Smooth muscle cell of the brain vasculature (primary cell): ENCODE results near the gene MPHOSPH9.
"Not testable (repeated sequence)": the region's sequence is repeated elsewhere in the genome, so short reads cannot be mapped to it uniquely, and the experiment has no call there.

ENCODE experiments used
- DNase-seq: peaks from one replicate; pipeline ENCODE4 v3.0.0-alpha.2; 2012; ENCODE audit warnings: low read depth, low spot score

Gene MPHOSPH9

GRCh38 chr12:123254853-123255446 lies 22.0 kb upstream of the MPHOSPH9 start:
- no peak for DNase-seq

DNA sequence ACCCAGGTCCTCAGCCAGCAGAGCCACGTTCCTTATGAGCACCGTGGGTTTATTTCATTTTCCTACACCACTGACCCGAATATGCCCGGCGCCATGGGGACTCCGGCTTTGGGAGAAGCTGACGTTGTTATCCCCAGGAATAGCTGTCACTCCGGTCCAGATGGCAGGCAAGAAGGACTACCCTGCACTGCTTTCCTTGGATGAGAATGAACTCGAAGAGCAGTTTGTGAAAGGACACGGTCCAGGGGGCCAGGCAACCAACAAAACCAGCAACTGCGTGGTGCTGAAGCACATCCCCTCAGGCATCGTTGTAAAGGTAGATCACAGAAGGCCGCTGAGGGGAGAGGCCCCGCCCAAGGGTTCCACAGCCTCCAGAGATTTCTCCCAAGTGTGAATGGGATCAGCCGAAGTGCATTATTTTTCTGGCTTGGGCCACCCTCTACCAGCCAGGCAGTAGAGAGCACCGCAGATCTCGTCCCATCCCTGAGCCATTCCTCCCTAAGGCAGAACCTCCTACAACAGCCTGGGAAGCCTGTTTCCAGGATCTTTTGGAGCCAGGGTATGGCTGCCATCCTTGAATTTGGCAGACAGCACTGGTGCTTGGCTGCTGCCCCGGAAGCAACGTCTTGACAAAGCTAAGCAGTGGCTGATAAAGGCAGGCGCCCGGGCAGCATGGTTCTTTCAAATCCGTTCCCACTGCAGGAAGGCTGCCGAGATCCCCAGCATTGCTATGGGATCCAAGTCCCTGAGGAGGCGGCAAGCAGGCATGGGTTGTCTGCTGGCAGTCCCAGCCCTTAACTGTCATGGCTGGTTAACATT lies 20.9 kb upstream of the MPHOSPH9 start:
- no peak for DNase-seq

- DNase-seq, result not testable (repeated sequence)
Observed at GRCh38 chr12:123252365-123252764, 19.4 kb upstream of the MPHOSPH9 start.

GRCh38 chr12:123251403-123252076 lies 18.6 kb upstream of the MPHOSPH9 start:
- DNase-seq, result no peak

- no peak for DNase-seq
Observed at GRCh38 chr12:123250471-123251383, 17.8 kb upstream of the MPHOSPH9 start.

GRCh38 chr12:123248996-123249741 lies 16.2 kb upstream of the MPHOSPH9 start:
- DNase-seq, result not testable (repeated sequence)

GRCh38 chr12:123248129-123248528 lies 15.2 kb upstream of the MPHOSPH9 start:
- not testable (repeated sequence) for DNase-seq

- no peak for DNase-seq
Observed at GRCh38 chr12:123245678-123246077, 12.7 kb upstream of the MPHOSPH9 start.

DNA sequence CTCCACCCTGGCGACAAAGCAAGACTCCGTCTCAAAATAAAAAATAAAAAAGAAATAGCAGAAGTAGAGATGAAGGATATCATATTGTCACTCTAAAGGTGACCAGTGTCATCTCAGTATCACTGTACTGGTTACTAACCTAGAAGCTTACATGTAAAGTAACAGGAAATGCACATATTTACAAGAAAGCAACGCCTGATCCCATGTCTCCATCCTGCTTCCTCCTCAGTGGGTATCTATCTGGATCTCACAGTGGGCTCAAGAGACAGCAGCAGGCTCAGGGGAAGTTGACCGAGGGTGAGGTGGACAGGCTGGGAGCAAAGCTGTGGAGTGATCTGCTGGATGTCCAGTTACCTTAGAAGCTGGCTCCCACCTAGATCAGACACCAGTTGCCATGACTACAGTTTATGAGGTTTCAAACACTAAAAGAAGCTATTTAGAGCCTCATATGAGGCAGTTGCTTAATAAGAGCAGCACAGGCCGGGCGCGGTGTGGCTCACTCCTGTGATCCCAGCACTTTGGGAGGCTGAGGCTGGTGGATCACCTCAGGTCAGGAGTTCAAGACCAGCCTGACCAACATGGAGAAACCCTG lies 10.8 kb upstream of the MPHOSPH9 start:
- DNase-seq, result no peak

- DNase-seq, result no peak
Observed at GRCh38 chr12:123242116-123242904, 9.4 kb upstream of the MPHOSPH9 start.

DNA sequence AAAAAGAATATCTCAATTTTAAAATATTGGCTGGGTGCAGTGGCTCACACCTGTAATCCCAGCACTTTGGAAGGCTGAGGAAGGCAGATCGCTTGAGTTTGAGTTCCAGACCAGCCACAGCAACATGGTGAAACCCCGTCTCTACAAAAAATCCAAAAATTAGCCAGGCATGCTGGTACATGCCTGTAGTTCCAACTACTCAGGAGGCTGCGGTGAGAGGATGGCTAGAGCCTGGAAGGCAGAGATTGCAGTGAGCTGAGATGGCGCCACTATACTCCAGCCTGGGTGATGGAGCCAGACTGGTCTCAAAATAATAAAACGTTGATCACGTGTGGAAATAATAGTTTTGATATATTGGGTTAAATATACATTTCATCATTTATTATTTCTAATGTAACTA lies 6.0 kb upstream of the MPHOSPH9 start:
- DNase-seq, result no peak

DNA sequence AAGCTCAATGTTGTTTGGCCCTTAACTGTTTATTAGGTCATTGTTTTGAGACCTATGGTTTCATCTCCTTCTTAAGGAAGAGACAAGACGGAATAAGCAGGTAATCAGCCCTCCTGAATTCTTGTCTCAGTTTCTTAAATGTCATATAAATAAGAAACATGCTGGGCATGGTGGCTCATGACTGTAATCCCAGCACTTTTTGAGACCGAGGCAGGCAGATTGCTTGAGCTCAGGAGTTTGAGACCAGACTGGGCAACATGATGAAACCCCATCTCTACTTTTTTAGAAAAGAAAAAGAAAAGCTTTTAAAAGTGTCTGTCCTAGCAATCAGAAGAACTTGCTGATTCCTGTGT lies 5.4 kb upstream of the MPHOSPH9 start:
- DNase-seq, result no peak

DNA sequence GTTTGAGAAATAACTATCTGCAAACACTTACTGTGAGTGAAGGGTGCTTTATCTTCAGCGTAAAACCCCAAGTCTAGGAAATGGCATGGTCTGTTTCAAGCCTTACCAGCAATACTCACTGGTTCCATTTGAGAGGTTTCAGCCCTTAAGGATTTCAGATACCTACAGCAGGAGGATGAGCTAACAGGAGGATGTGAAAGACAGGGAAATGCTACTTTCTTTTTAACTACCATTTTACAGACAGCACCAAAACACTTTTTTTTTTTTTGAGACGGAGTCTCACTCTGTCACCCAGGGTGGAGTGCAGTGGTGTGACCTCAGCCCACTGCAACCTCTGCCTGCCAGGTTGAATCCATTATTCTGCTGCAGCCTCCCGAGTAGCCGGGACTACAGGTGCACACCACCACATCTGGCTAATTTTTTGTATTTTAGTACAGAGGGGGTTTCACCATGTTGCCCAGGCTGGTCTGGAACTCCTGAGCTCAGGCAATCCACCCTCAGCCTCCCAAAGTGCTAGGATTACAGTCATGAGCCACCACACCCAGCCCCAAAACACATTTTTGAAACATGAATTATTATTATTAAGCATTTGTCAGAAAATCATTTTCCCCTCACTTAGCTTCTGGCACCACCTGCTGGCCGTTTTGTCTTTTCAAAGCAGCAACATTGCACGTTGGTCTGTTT lies 4.8 kb upstream of the MPHOSPH9 start:
- DNase-seq, result peak; percentile 46

DNA sequence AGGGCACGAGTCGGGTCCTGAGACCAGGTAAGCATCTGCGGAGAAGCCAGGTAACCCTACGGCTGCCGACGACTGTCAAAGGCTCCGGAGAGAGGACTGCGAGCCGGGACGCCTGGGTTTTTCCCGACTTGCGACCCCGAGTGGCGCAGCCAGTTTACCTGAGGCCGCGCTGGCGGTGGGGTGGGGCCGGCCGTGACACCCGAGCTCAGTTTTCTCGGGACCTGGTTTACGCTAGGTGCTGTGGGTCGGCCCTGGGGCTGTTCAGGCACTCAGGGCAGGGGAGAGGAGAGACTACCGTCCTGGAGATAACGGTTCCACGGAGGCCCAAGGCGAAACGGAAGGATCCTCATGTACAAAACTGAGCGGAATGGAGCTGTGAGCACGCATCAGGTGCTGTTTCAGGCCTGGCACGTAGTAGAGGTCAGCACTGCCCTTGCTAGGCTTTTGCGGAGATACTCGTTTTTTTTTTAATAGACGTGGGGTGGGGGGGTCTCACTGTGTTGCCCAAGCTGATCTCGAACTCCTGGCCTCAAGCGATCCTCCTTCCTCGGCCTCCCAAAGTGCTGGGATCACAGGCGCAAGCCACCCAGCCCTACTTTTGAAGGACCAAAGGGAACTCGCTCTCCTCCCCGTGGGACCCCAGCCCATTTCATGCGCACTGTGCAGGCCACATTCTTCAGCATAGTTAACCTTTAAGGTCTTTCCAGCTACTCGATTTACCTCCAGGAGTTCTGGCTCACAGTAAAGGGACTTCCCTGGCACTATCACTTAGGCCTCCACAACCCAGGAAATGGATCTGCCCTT lies 766 bp upstream of the MPHOSPH9 start:
- DNase-seq, result no peak

GRCh38 chr12:123232472-123232806 lies 502 bp downstream of the MPHOSPH9 start:
- DNase-seq, result no peak

- DNase-seq, result no peak
Observed at GRCh38 chr12:123231931-123232330, 1.0 kb downstream of the MPHOSPH9 start.

- no peak for DNase-seq
Observed at GRCh38 chr12:123229051-123229450, 3.9 kb downstream of the MPHOSPH9 start.

- DNase-seq, result no peak
Observed at GRCh38 chr12:123227581-123228258, 5.2 kb downstream of the MPHOSPH9 start.
